Adipocyte (in vitro differentiated cells): ENCODE results near the gene SMOC1.

ENCODE experiments used
- DNase-seq: peaks from one replicate; pipeline ENCODE4 v3.0.0-alpha.2; 2015; ENCODE audit warnings: low read depth
- H3K27me3 ChIP-seq: replicated peaks from 2 replicates; pipeline ENCODE4 v1.7.0; 2013; ENCODE audit warnings: mild to moderate bottlenecking, low read length, moderate library complexity; ENCODE audit not compliant: control insufficient read depth, insufficient read depth
- H3K36me3 ChIP-seq: 2 replicates; pipeline ENCODE4 v1.7.0; 2013; ENCODE audit warnings: low read length, mild to moderate bottlenecking, moderate library complexity; ENCODE audit not compliant: control insufficient read depth, insufficient read depth, severe bottlenecking
- H3K4me1 ChIP-seq: 2 replicates; pipeline ENCODE4 v1.7.0; 2013; ENCODE audit warnings: mild to moderate bottlenecking, low read length, moderate library complexity; ENCODE audit not compliant: control insufficient read depth, insufficient read depth
- H3K4me3 ChIP-seq: 2 replicates; pipeline ENCODE4 v1.7.0; 2013; ENCODE audit warnings: mild to moderate bottlenecking, low read length, moderate library complexity
- H3K9ac ChIP-seq: 2 replicates; pipeline ENCODE4 v1.7.0; 2013; ENCODE audit warnings: mild to moderate bottlenecking, low read length, moderate library complexity
- H3K9me3 ChIP-seq: 2 replicates; pipeline ENCODE4 v1.7.0; 2013; ENCODE audit warnings: mild to moderate bottlenecking, low read length, moderate library complexity; ENCODE audit not compliant: control insufficient read depth

SMOC1 gene

DNA sequence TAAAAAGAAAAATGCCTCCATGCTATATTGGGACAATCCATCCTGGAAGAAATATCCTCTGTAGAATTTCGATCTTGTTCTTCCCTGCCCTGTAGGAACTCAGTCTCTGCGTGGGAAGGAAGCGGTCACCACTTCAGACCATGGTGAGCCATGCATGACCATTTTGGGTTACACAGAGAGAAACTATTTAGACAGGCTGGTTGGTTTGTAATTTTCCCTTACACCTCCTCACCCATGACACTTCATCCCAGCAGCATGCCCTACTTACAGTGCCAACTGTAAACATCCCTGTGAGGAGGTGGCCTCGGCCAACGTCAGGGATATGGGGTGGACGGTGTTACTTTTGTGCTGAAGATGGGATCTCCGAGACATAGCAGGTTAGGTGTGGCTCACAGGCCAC lies 121.4 kb downstream of the SMOC1 start:
- H3K4me3 ChIP-seq: no peak overlapping the region
- peaks cover 9% of the 10 kb centered on the region for H3K4me1 ChIP-seq
- H3K9me3 ChIP-seq: no peaks in the 10 kb centered on the region
- H3K36me3 ChIP-seq: peaks cover 3% of the 10 kb centered on the region
- no peak for DNase-seq
- no peak overlapping the region for H3K9ac ChIP-seq
- H3K27me3 ChIP-seq: no peaks in the 10 kb centered on the region

DNA sequence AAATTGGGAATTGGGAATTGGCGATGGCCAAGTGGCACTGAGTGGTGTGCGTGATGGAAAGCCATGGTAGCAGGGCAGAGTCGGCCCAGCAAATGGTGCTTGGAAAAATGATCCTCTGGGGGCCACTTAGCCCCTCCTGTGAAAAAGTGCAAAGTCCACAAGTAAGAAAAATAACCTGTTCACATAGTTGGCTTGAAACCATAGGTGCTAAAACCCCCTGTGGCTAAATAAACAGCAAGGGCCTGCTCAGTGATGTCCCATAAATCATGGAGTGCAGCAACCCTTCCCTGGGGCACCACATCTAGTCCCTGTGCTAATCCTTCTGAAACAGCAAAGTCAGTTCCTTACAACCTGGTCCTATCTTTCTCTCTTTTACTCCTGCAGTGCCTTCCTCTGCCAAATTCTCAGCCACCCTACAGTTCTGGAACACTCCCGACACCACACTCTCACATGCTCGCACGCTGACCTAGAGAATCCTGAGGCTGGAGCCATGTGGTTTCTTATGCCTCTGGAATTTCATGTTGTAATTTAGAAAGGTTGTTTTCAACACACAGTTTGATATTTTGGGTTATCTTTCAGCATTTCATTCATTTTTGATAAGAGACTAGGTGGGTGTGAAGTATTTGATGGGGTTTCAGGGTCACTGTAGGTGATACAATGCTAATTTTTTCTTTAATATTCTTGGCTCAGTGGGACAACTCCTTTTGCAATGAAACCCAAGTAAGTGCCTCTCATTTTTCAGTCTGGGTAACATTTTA lies 123.6 kb downstream of the SMOC1 start:
- no peak overlapping the region for H3K9ac ChIP-seq
- no peak for DNase-seq
- no peaks in the 10 kb centered on the region for H3K27me3 ChIP-seq
- peaks cover 7% of the 10 kb centered on the region for H3K4me1 ChIP-seq
- H3K9me3 ChIP-seq: no peaks in the 10 kb centered on the region
- H3K4me3 ChIP-seq: no peak overlapping the region
- H3K36me3 ChIP-seq: peaks cover 3% of the 10 kb centered on the region

- H3K9ac ChIP-seq: no peak overlapping the region
- no peak overlapping the region for H3K4me3 ChIP-seq
- no peak for DNase-seq
- H3K9me3 ChIP-seq: no peaks in the 10 kb centered on the region
- H3K27me3 ChIP-seq: no peaks in the 10 kb centered on the region
- no peaks in the 10 kb centered on the region for H3K4me1 ChIP-seq
- H3K36me3 ChIP-seq: peaks cover 3% of the 10 kb centered on the region
These were observed 125.6 kb downstream of the SMOC1 start for GRCh38 chr14:70004791-70005190.

DNA sequence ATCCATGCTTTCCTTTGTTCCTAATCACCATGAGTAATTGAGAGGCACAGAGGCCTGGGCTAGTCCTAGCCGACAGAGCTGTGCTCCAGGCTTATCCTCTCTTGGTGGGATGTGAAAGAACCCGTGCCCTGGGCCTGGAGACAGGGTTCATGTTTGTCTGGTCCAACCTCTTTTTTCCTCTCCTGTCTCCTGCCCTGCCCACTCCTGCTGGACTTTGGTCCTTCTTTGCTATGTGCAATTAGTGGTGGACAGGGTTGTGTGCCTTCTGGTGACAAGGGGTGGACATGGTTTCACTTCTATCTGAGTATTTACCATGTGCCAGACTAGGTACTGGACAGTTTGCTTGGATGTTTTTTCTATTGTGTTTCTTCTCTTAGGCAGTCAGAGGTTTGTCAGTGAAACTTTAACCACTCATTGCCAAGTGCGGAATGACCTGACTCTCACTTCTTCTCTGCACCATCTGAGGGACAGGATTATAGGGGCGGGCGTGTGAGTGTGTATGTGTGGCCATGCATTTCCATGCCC lies 126.1 kb downstream of the SMOC1 start:
- H3K9ac ChIP-seq: no peak overlapping the region
- no peak overlapping the region for H3K4me3 ChIP-seq
- no peaks in the 10 kb centered on the region for H3K9me3 ChIP-seq
- peaks cover 7% of the 10 kb centered on the region for H3K36me3 ChIP-seq
- no peak for DNase-seq
- H3K4me1 ChIP-seq: no peaks in the 10 kb centered on the region
- H3K27me3 ChIP-seq: no peaks in the 10 kb centered on the region

DNA sequence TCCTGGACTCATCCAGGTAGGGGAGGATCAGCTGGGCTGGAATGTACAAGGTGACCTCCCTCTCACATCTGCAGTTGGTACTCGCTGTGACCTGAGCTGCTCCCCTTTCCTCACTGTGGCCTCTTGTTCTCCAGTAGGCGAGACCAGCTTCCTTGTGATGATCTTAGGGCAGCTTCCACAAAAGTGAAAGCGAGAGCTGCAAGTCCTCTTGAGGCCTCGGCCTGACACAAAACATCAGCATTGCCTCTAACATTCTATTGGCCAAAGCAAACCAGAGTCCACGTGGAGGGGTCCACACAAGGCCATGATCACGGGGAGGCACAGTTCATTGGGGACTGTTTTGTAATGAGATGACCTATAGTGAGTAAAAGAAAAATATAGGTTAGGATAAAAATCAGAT lies 127.5 kb downstream of the SMOC1 start:
- no peak for DNase-seq

GRCh38 chr14:70008284-70009262 lies 129.4 kb downstream of the SMOC1 start:
- peaks cover 12% of the 10 kb centered on the region for H3K36me3 ChIP-seq
- H3K4me1 ChIP-seq: no peaks in the 10 kb centered on the region
- no peak for DNase-seq
- H3K9me3 ChIP-seq: no peaks in the 10 kb centered on the region
- H3K9ac ChIP-seq: no peak overlapping the region
- H3K4me3 ChIP-seq: no peak overlapping the region
- H3K27me3 ChIP-seq: no peaks in the 10 kb centered on the region

More for the DNA sequence above, 127.5 kb downstream of the SMOC1 start:
- Histone ChIP-seq H3K9me3 (no peaks in the 10 kb centered on the region), H3K4me1 (no peaks in the 10 kb centered on the region), H3K27me3 (no peaks in the 10 kb centered on the region), H3K4me3 (no peak overlapping the region), H3K9ac (no peak overlapping the region), H3K36me3 (peaks cover 10% of the 10 kb centered on the region)

- peaks cover 26% of the 10 kb centered on the region for H3K36me3 ChIP-seq
These were observed 130.7 kb downstream of the SMOC1 start for GRCh38 chr14:70009961-70010360.

GRCh38 chr14:70011098-70011497 lies 131.9 kb downstream of the SMOC1 start:
- H3K36me3 ChIP-seq: peaks cover 29% of the 10 kb centered on the region
- no peaks in the 10 kb centered on the region for H3K9me3 ChIP-seq
- no peaks in the 10 kb centered on the region for H3K4me1 ChIP-seq
- H3K27me3 ChIP-seq: no peaks in the 10 kb centered on the region
- DNase-seq: no peak
- H3K9ac ChIP-seq: no peak overlapping the region
- no peak overlapping the region for H3K4me3 ChIP-seq

More at GRCh38 chr14:70009961-70010360, 130.7 kb downstream of the SMOC1 start:
- H3K9me3 ChIP-seq: no peaks in the 10 kb centered on the region
- no peak for DNase-seq
- no peaks in the 10 kb centered on the region for H3K4me1 ChIP-seq
- H3K27me3 ChIP-seq: no peaks in the 10 kb centered on the region
- H3K4me3 ChIP-seq: no peak overlapping the region
- H3K9ac ChIP-seq: no peak overlapping the region

DNA sequence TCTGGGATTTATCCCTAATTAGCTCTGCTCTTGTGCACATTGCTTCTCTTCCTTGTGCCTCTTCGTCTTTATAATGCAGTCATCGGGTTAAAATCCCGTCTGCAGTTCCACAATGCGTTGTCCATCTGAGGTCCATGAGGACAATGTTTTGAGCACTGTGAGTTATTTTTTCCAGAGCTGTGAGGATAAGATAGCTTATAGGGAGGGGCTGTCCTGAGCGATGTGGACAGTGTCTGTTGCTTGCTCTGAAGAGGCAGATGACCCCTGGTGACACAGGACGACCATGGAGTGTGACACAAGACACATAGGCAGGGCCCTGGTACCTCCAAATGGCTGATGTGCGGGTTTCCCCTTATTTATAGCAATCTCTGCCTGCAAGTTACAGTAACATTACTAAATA lies 132.5 kb downstream of the SMOC1 start:
- peaks cover 29% of the 10 kb centered on the region for H3K36me3 ChIP-seq
- no peaks in the 10 kb centered on the region for H3K27me3 ChIP-seq

GRCh38 chr14:70013271-70013873 lies 134.2 kb downstream of the SMOC1 start:
- no peak for DNase-seq
- Histone ChIP-seq H3K4me1 (peaks cover under 1% of the 10 kb centered on the region), H3K36me3 (peaks cover 29% of the 10 kb centered on the region), H3K4me3 (no peak overlapping the region), H3K9me3 (no peaks in the 10 kb centered on the region), H3K9ac (no peak overlapping the region), H3K27me3 (no peaks in the 10 kb centered on the region)

More for the DNA sequence above, 132.5 kb downstream of the SMOC1 start:
- DNase-seq: no peak
- no peak overlapping the region for H3K4me3 ChIP-seq
- no peaks in the 10 kb centered on the region for H3K4me1 ChIP-seq
- H3K9me3 ChIP-seq: no peaks in the 10 kb centered on the region
- no peak overlapping the region for H3K9ac ChIP-seq
